ENCODE measurements around the gene ATG5.

GRCh38 chr6:106162921-106163320 lies 162.6 kb downstream of the ATG5 start:
- TF ChIP-seq CTCF (IDR thresholded peaks at IDR 0.05; ENCODE audit: poor library complexity) (no peak), EZH2 (IDR thresholded peaks at IDR 0.05; ENCODE audit: borderline replicate concordance) (no peak), EZH2phosphoT487 (IDR thresholded peaks at IDR 0.05; ENCODE audit: low read depth, severe bottlenecking, unreplicated experiment) (no peak)
